ENCODE data around the gene RGL1. TPM values are rescaled to one million over a fixed set of nuclear protein-coding genes. Genes with fewer than 3 reads are reported as not detected.
A peak's percentile ranks its signal among the peaks of the same experiment; 100 is the strongest.

The RGL1 gene
- total RNA-seq, 2 donors from 2014 or later: 7.3 to 12.7 TPM

- intact Hi-C loops (cut with DNase I, micrococcal nuclease): no loop called here
- no peak for ATAC-seq
- DNase-seq: peak; percentile 7 to 34
These were observed 37.3 kb downstream of the RGL1 start for GRCh38 chr1:183841950-183842794.

- DNase-seq (no peak), ATAC-seq (no peak)
- intact Hi-C loops (cut with DNase I, micrococcal nuclease): no loop called here
These were observed 37.9 kb downstream of the RGL1 start for GRCh38 chr1:183842795-183843144.

GRCh38 chr1:183844806-183845205 lies 39.9 kb downstream of the RGL1 start:
- intact Hi-C loops (cut with DNase I, micrococcal nuclease): no loop called here
- DNase-seq (no peak), ATAC-seq (no peak)

GRCh38 chr1:183845681-183846080 lies 40.8 kb downstream of the RGL1 start:
- DNase-seq: no peak
- no peak for ATAC-seq
- intact Hi-C loops (cut with DNase I, micrococcal nuclease): no loop called here

- intact Hi-C loops (cut with DNase I, micrococcal nuclease): no loop called here
- no peak for DNase-seq
- no peak for ATAC-seq
These were observed 42.7 kb downstream of the RGL1 start for GRCh38 chr1:183847641-183848040.

GRCh38 chr1:183850852-183851251 lies 45.9 kb downstream of the RGL1 start:
- DNase-seq: no peak
- no peak for ATAC-seq
- intact Hi-C loops (cut with DNase I, micrococcal nuclease): no loop called here

GRCh38 chr1:183859119-183859518 lies 54.2 kb downstream of the RGL1 start:
- no peak for ATAC-seq
- DNase-seq: no peak
- intact Hi-C loops (cut with DNase I, micrococcal nuclease): no loop called here

- intact Hi-C loops (cut with DNase I, micrococcal nuclease): no loop called here
- ATAC-seq: no peak
- no peak for DNase-seq
These were observed 54.9 kb downstream of the RGL1 start for GRCh38 chr1:183859831-183860230.

GRCh38 chr1:183862967-183863366 lies 58.0 kb downstream of the RGL1 start:
- DNase-seq: no peak
- ATAC-seq: no peak
- intact Hi-C loops (cut with DNase I, micrococcal nuclease): no loop called here

- intact Hi-C loops (cut with DNase I, micrococcal nuclease): no loop called here
- DNase-seq (no peak), ATAC-seq (no peak)
These were observed 58.9 kb downstream of the RGL1 start for GRCh38 chr1:183863852-183864251.

GRCh38 chr1:183864611-183865010 lies 59.7 kb downstream of the RGL1 start:
- DNase-seq: no peak
- intact Hi-C loops (cut with DNase I, micrococcal nuclease): no loop called here

GRCh38 chr1:183869230-183869629 lies 64.3 kb downstream of the RGL1 start:
- intact Hi-C loops (cut with DNase I, micrococcal nuclease): no loop called here
- ATAC-seq: no peak

More at GRCh38 chr1:183864611-183865010, 59.7 kb downstream of the RGL1 start:
- no peak for ATAC-seq

GRCh38 chr1:183869664-183870063 lies 64.7 kb downstream of the RGL1 start:
- ATAC-seq (no peak), DNase-seq (no peak)
- intact Hi-C loops (cut with DNase I, micrococcal nuclease): no loop called here

More at GRCh38 chr1:183869230-183869629, 64.3 kb downstream of the RGL1 start:
- DNase-seq: no peak

- DNase-seq (peak; percentile 12 to 42), ATAC-seq (no peak)
- intact Hi-C loops (cut with DNase I, micrococcal nuclease): no loop called here
These were observed 65.6 kb downstream of the RGL1 start for GRCh38 chr1:183870351-183871077.

GRCh38 chr1:183871142-183871541 lies 66.2 kb downstream of the RGL1 start:
- no peak for ATAC-seq
- no peak for DNase-seq
- intact Hi-C loops (cut with DNase I, micrococcal nuclease): no loop called here

- intact Hi-C loops (cut with DNase I, micrococcal nuclease): no loop called here
- ATAC-seq (no peak), DNase-seq (no peak)
These were observed 66.7 kb downstream of the RGL1 start for GRCh38 chr1:183871601-183872000.

- DNase-seq (no peak), ATAC-seq (no peak)
- intact Hi-C loops (cut with DNase I, micrococcal nuclease): no loop called here
These were observed 67.5 kb downstream of the RGL1 start for GRCh38 chr1:183872403-183872802.

GRCh38 chr1:183873642-183874041 lies 68.7 kb downstream of the RGL1 start:
- ATAC-seq (no peak), DNase-seq (no peak)
- intact Hi-C loops (cut with DNase I, micrococcal nuclease): no loop called here

GRCh38 chr1:183876309-183876708 lies 71.4 kb downstream of the RGL1 start:
- intact Hi-C loops (cut with DNase I, micrococcal nuclease): no loop called here
- no peak for ATAC-seq
- no peak for DNase-seq

GRCh38 chr1:183877053-183877720 lies 72.3 kb downstream of the RGL1 start:
- ATAC-seq (no peak), DNase-seq (peak; percentile 30 to 47)
- intact Hi-C loops (cut with DNase I, micrococcal nuclease): no loop called here
